MCF 10A (cell line): Measurements from ENCODE around the gene CAMTA1. TPM values are rescaled to one million over a fixed set of nuclear protein-coding genes. Genes with fewer than 3 reads are reported as not detected.

Experiments
- BruUV-seq: library from RNA; stranded (reverse); fragments of 400-500 nt; replicated peaks from 2 replicates; lab custom pipeline; 2021; lab: Mats Ljungman, UMichigan
- CTCF ChIA-PET: fragments of 300-600 bp; sonication (Branson Sonifier 250); formaldehyde crosslinking; extraction: SDS; loops from one replicate; lab custom pipeline; 2021; ENCODE audit warnings: antibody characterized with exemption, inconsistent platforms; lab: Yijun Ruan, JAX
- POLR2A ChIA-PET: fragments of 300-600, 350-650 bp; sonication (Branson Sonifier 250); formaldehyde crosslinking; extraction: SDS; loops from one replicate; lab custom pipeline; 2020; ENCODE audit warnings: antibody characterized with exemption, inconsistent platforms; lab: Yijun Ruan, JAX
- DNase-seq: peaks from one replicate; pipeline ENCODE4 v3.0.0-alpha.2; 2018; ENCODE audit not compliant: unreplicated experiment
- H3K27ac Mint-ChIP-seq: one replicate; pipeline ENCODE4 v1.8.0; 2022; ENCODE audit warnings: mild to moderate bottlenecking, low read depth, mixed read lengths; ENCODE audit not compliant: unreplicated experiment
- H3K27me3 Mint-ChIP-seq: one replicate; pipeline ENCODE4 v1.8.0; 2022; ENCODE audit warnings: mixed read lengths; ENCODE audit not compliant: insufficient read depth, unreplicated experiment
- H3K36me3 Mint-ChIP-seq: one replicate; pipeline ENCODE4 v1.8.0; 2022; ENCODE audit warnings: mild to moderate bottlenecking, moderate library complexity, mixed read lengths; ENCODE audit not compliant: insufficient read depth, unreplicated experiment
- H3K4me1 Mint-ChIP-seq: one replicate; pipeline ENCODE4 v1.8.0; 2022; ENCODE audit warnings: mixed read lengths; ENCODE audit not compliant: insufficient read depth, unreplicated experiment
- H3K4me3 Mint-ChIP-seq: one replicate; pipeline ENCODE4 v1.8.0; 2022; ENCODE audit warnings: mild to moderate bottlenecking, moderate library complexity, mixed read lengths; ENCODE audit not compliant: unreplicated experiment
- H3K9me3 Mint-ChIP-seq: one replicate; pipeline ENCODE4 v1.8.0; 2022; ENCODE audit warnings: mixed read lengths; ENCODE audit not compliant: unreplicated experiment
- CTCF ChIP-seq: fragments of 200-600 bp; IDR thresholded peaks from one replicate; pipeline ENCODE4 v1.8.0; 2022; ENCODE audit warnings: antibody characterized with exemption, mild to moderate bottlenecking; ENCODE audit not compliant: unreplicated experiment
- intact Hi-C: fragments of 100-400 bp; cut with micrococcal nuclease; formaldehyde crosslinking; loops from 2 replicates; pipeline ENCODE4 v1.14.1; 2022
- total RNA-seq: library from RNA; stranded (reverse); gene quantifications from 2 replicates; pipeline ENCODE4 v1.2.3, GENCODE V29; 2022

Gene CAMTA1
- total RNA-seq, 1 experiment from 2014 or later = 74.1 TPM

GRCh38 chr1:7292036-7292681, 506.9 kb downstream of the CAMTA1 start:
- CTCF ChIA-PET = no interaction called here
- no peak overlapping the region for H3K27ac Mint-ChIP-seq
- intact Hi-C loops = no loop called here

GRCh38 chr1:7292714-7293419, 507.6 kb downstream of the CAMTA1 start:
- no TSS peak for BruUV-seq
- Mint-ChIP-seq H3K36me3 (no peaks in the 10 kb centered on the region), H3K4me1 (no peaks in the 10 kb centered on the region)

More at GRCh38 chr1:7292036-7292681, 506.9 kb downstream of the CAMTA1 start:
- TF ChIP-seq CTCF = no peak
- Mint-ChIP-seq H3K36me3 (no peaks in the 10 kb centered on the region), H3K27me3 (no peaks in the 10 kb centered on the region), H3K9me3 (peaks cover 21% of the 10 kb centered on the region), H3K4me3 (no peak overlapping the region), H3K4me1 (no peaks in the 10 kb centered on the region)
- BruUV-seq = no TSS peak
- POLR2A ChIA-PET = no interaction called here
- DNase-seq = no peak

DNA sequence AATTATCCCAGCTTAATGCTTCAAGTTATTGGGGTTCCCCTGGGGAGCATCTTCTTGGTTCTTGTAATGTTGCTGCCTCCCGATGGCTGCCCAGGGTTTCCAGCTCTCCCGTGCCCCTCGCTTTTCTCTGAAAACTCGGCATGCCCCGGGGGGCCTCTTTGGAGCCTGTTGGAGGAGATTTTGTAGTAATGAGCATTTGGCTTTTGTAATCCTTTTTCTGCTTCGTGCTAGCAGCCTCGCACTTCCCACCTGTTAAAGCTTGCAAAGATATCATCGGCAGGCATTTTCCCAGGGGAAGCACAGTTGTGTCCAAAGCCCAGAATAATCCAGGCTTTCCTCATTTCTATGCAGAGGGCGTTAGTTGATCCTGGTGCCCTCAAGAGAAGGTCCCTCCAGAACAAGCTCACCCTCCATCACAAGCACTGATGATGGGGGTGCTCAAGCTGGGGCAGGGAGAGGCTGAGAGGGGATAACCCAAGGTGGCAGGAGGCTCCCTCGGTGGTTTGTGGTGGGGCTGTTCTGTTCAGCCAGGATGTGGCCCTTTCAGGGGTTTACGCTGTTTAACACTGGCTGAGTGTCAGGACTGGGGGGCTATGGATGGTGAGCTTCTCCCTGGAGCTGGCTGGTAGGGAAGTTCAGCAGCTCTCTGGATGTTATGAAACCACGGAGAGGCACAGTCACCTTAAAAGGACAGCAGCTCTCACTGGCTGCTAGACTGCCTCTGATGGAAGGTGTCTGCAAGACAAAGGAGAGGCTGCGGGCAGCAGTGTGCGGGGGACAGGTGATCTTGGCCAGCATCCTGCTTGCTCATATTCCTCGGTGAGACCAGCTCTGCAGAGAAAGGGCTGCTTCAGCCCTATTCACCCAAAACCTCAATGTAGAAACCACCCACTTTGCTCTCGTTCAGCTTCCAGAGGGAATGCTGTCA, 508.7 kb downstream of the CAMTA1 start:
- intact Hi-C loops = no loop called here
- ChIA-PET POLR2A (no interaction called here), CTCF (interaction anchor here (0.6 kb wide), 1 partner anchor 912 kb away, joined by 3 read pairs; no protein-coding TSS in a partner anchor)
- no TSS peak for BruUV-seq
- Mint-ChIP-seq H3K27me3 (no peaks in the 10 kb centered on the region), H3K36me3 (no peaks in the 10 kb centered on the region), H3K4me1 (peaks cover 4% of the 10 kb centered on the region), H3K27ac (no peak overlapping the region), H3K9me3 (peaks cover 7% of the 10 kb centered on the region), H3K4me3 (no peak overlapping the region)
- no peak for DNase-seq
- TF ChIP-seq CTCF = no peak

More at GRCh38 chr1:7292714-7293419, 507.6 kb downstream of the CAMTA1 start:
- Mint-ChIP-seq H3K4me3 (no peak overlapping the region), H3K27me3 (no peaks in the 10 kb centered on the region), H3K9me3 (peaks cover 15% of the 10 kb centered on the region), H3K27ac (no peak overlapping the region)
- no peak for DNase-seq
- intact Hi-C loops = no loop called here
- POLR2A ChIA-PET = no interaction called here
- CTCF ChIA-PET = interaction anchor here (0.6 kb wide), 1 partner anchor 911 kb away, joined by 3 read pairs; no protein-coding TSS in a partner anchor
- no peak for TF ChIP-seq CTCF
